ENCODE data around the gene ARHGAP26. TPM values are rescaled to one million over a fixed set of nuclear protein-coding genes. Genes with fewer than 3 reads are reported as not detected.

ARHGAP26 gene
- total RNA-seq, 1 experiment from 2014 or later: 79.8 TPM

DNA sequence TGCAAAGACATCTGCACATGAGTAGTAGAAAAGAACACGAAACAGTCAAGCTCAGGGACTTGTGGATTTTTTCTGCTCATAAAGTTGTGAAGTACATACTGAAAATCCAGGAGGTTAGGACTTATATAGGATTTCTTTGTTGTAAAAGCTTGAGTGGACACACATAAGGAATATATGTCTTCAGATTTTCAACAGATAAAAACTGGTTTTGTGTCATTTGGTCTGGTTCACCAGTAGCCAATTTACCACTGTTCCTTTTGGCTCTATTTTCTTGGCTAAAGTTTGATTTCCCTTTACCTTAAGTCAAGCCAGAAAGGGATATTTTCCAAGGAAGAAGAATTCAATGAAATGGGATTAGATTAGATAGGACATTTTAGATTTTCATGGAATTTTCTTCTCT, 429.0 kb downstream of the ARHGAP26 start:
- intact Hi-C loops (cut with micrococcal nuclease; ENCODE audit: unreplicated experiment): no loop called here
- no peak overlapping the region for H3K4me3 Mint-ChIP-seq (ENCODE audit: unreplicated experiment)
- DNase-seq: no peak
- ChIA-PET POLR2A (no interaction called here), CTCF (no interaction called here)
- no TSS peak for BruUV-seq (replicated peaks)
- TF ChIP-seq, protein P1, sequence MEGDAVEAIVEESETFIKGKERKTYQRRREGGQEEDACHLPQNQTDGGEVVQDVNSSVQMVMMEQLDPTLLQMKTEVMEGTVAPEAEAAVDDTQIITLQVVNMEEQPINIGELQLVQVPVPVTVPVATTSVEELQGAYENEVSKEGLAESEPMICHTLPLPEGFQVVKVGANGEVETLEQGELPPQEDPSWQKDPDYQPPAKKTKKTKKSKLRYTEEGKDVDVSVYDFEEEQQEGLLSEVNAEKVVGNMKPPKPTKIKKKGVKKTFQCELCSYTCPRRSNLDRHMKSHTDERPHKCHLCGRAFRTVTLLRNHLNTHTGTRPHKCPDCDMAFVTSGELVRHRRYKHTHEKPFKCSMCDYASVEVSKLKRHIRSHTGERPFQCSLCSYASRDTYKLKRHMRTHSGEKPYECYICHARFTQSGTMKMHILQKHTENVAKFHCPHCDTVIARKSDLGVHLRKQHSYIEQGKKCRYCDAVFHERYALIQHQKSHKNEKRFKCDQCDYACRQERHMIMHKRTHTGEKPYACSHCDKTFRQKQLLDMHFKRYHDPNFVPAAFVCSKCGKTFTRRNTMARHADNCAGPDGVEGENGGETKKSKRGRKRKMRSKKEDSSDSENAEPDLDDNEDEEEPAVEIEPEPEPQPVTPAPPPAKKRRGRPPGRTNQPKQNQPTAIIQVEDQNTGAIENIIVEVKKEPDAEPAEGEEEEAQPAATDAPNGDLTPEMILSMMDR (IDR thresholded peaks at IDR 0.05; ENCODE audit: insufficient read depth in 1 of 2, low read depth in 1 of 2, low read length in 1 of 2, severe bottlenecking in 1 of 2, unreplicated experiment in 1 of 2): no peak
- H3K27ac Mint-ChIP-seq (ENCODE audit: unreplicated experiment): no peak overlapping the region
- H3K4me3 ChIP-seq (ENCODE audit: low read depth, low read length): no peak overlapping the region
- no peaks in the 10 kb centered on the region for H3K27me3 ChIP-seq (replicated peaks; ENCODE audit: control insufficient read depth, insufficient read depth, low read length)
- H3K36me3 ChIP-seq (ENCODE audit: control insufficient read depth, insufficient read depth, low read length): no peaks in the 10 kb centered on the region
- H3K4me1 Mint-ChIP-seq (ENCODE audit: low read depth, unreplicated experiment): no peaks in the 10 kb centered on the region
- 0 out of 2 replicates have a peak, but pooled peaks cover 3% of the 10 kb centered on the region for H3K9me3 ChIP-seq
- no peaks in the 10 kb centered on the region for H3K27me3 Mint-ChIP-seq (ENCODE audit: insufficient read depth, unreplicated experiment)
- H3K36me3 Mint-ChIP-seq (ENCODE audit: insufficient read depth, unreplicated experiment): peaks cover 21% of the 10 kb centered on the region
- H3K9me3 Mint-ChIP-seq (ENCODE audit: unreplicated experiment): peaks cover 12% of the 10 kb centered on the region
- H3K4me1 ChIP-seq: no peaks in the 10 kb centered on the region

DNA sequence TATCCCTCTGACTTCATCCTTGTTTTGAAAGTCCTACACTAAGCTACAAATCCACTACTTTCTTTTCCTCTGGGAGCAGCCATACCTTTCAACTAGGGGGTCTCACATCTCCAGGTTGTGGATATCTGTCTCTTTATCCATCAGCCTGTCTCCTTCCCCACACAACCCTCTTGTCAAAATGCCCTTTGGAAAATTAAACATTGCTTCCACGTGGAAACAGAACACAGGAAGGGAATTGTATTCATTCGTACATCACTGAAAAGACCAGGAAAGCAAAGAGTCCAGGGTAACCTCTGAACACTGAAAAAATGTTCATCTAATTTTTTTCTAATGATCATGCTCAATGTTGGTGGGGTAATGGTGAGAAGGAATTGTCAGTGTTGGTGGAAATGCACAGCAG, 429.7 kb downstream of the ARHGAP26 start:
- no TSS peak for BruUV-seq (replicated peaks)
- H3K4me3 Mint-ChIP-seq (ENCODE audit: unreplicated experiment): no peak overlapping the region
- H3K36me3 ChIP-seq (ENCODE audit: control insufficient read depth, insufficient read depth, low read length): no peaks in the 10 kb centered on the region
- H3K4me1 ChIP-seq: no peaks in the 10 kb centered on the region
- intact Hi-C loops (cut with micrococcal nuclease; ENCODE audit: unreplicated experiment): no loop called here
- POLR2A ChIA-PET: no interaction called here
- H3K4me1 Mint-ChIP-seq (ENCODE audit: low read depth, unreplicated experiment): no peaks in the 10 kb centered on the region
- H3K9me3 ChIP-seq: 0 out of 2 replicates have a peak, but pooled peaks cover 3% of the 10 kb centered on the region
- TF ChIP-seq, protein P1 (IDR thresholded peaks at IDR 0.05; ENCODE audit: insufficient read depth in 1 of 2, low read depth in 1 of 2, low read length in 1 of 2, severe bottlenecking in 1 of 2, unreplicated experiment in 1 of 2): no peak
- peaks cover 12% of the 10 kb centered on the region for H3K9me3 Mint-ChIP-seq (ENCODE audit: unreplicated experiment)
- no peaks in the 10 kb centered on the region for H3K27me3 Mint-ChIP-seq (ENCODE audit: insufficient read depth, unreplicated experiment)
- no peak overlapping the region for H3K27ac Mint-ChIP-seq (ENCODE audit: unreplicated experiment)
- peaks cover 21% of the 10 kb centered on the region for H3K36me3 Mint-ChIP-seq (ENCODE audit: insufficient read depth, unreplicated experiment)
- no peak overlapping the region for H3K4me3 ChIP-seq (ENCODE audit: low read depth, low read length)
- DNase-seq: no peak
- no peaks in the 10 kb centered on the region for H3K27me3 ChIP-seq (replicated peaks; ENCODE audit: control insufficient read depth, insufficient read depth, low read length)
- CTCF ChIA-PET: no interaction called here

DNA sequence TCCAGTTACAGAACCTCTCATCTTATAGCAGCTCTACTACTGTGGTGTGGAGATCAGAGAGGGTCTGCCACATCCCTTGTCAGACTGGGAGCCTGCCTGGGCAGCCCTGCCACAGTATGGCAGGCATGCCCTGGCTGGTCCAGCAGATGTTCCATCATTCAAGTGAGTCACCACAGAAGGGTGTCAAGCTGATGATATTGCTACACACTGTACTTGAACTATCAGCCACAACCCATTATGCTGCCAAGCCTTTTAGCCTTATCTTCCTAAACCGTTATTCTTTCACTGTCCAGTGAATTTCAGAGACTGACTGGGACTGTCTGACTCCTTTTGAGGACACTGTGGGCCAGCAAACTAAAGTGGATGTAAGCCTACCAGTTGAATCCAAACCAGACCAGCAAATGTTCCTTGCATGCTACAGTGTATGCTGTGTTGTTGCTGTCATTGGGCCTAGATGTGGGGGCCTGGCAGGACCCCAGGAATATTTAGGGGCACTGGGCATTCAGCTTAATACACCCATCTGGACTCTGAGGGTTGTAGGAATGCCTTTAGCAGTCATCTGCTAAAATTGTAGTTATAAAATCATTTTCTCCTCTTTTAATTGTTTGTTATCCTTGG, 430.7 kb downstream of the ARHGAP26 start:
- BruUV-seq (replicated peaks): no TSS peak
- Histone ChIP-seq H3K27me3 (replicated peaks; ENCODE audit: control insufficient read depth, insufficient read depth, low read length) (no peaks in the 10 kb centered on the region), H3K4me1 (no peaks in the 10 kb centered on the region), H3K36me3 (ENCODE audit: control insufficient read depth, insufficient read depth, low read length) (no peaks in the 10 kb centered on the region), H3K4me3 (ENCODE audit: low read depth, low read length) (no peak overlapping the region), H3K9me3 (0 out of 2 replicates have a peak, but pooled peaks cover 3% of the 10 kb centered on the region)
- TF ChIP-seq, protein P1 (IDR thresholded peaks at IDR 0.05; ENCODE audit: insufficient read depth in 1 of 2, low read depth in 1 of 2, low read length in 1 of 2, severe bottlenecking in 1 of 2, unreplicated experiment in 1 of 2): no peak
- Mint-ChIP-seq H3K9me3 (ENCODE audit: unreplicated experiment) (peaks cover 12% of the 10 kb centered on the region), H3K4me1 (ENCODE audit: low read depth, unreplicated experiment) (no peaks in the 10 kb centered on the region), H3K27ac (ENCODE audit: unreplicated experiment) (no peak overlapping the region), H3K36me3 (ENCODE audit: insufficient read depth, unreplicated experiment) (peaks cover 21% of the 10 kb centered on the region), H3K4me3 (ENCODE audit: unreplicated experiment) (no peak overlapping the region), H3K27me3 (ENCODE audit: insufficient read depth, unreplicated experiment) (no peaks in the 10 kb centered on the region)
- POLR2A ChIA-PET: no interaction called here
- CTCF ChIA-PET: no interaction called here
- intact Hi-C loops (cut with micrococcal nuclease; ENCODE audit: unreplicated experiment): no loop called here
- DNase-seq: no peak
